DND-41 (cell line): Measurements from ENCODE around the gene CTNNBL1.

Experiments
- ATAC-seq: fragments of 200-7000 bp; cut with Tn5 transposase; 3 replicates; pipeline ENCODE4 v1.9.1; 2021; ENCODE audit warnings: low read depth; ENCODE audit not compliant: insufficient read depth
- DNase-seq: peaks from one replicate; pipeline ENCODE4 v3.0.0-alpha.2; 2020
- H2AFZ ChIP-seq: 2 replicates; pipeline ENCODE4 v1.6.0; 2012; ENCODE audit warnings: low read depth, low read length
- H3K27ac ChIP-seq: 2 replicates; pipeline ENCODE4 v1.5.1; 2012; ENCODE audit warnings: low read length, inconsistent platforms
- H3K27me3 ChIP-seq: fragments of 200-600 bp; sonication (generic); 2 replicates; pipeline ENCODE4 v1.6.0; 2012; ENCODE audit warnings: low read length, mild to moderate bottlenecking, inconsistent platforms; ENCODE audit not compliant: insufficient read depth, poor library complexity
- H3K36me3 ChIP-seq: 2 replicates; pipeline ENCODE4 v1.5.1; 2012; ENCODE audit warnings: low read length, inconsistent platforms; ENCODE audit not compliant: insufficient read depth
- H3K4me1 ChIP-seq: 2 replicates; pipeline ENCODE4 v1.5.1; 2012; ENCODE audit warnings: mild to moderate bottlenecking, low read length; ENCODE audit not compliant: insufficient read depth
- H3K4me2 ChIP-seq: 2 replicates; pipeline ENCODE4 v1.6.0; 2012; ENCODE audit warnings: mild to moderate bottlenecking, moderate library complexity, low read length, inconsistent platforms; ENCODE audit not compliant: insufficient read depth
- H3K4me3 ChIP-seq, 2 experiments: fragments of 200-600 bp in 1 of 2; shearing (Covaris generic) in 1 of 2; 2 replicates each; pipeline ENCODE4 v1.5.1; 2012 to 2016; ENCODE audit warnings: inconsistent platforms in 2 of 2, low read length in 2 of 2, mild to moderate bottlenecking in 2 of 2, low read depth in 1 of 2, moderate library complexity in 1 of 2
- H3K79me2 ChIP-seq: 2 replicates; pipeline ENCODE4 v1.6.0; 2012; ENCODE audit warnings: low read length, inconsistent platforms; ENCODE audit not compliant: insufficient read depth
- H3K9ac ChIP-seq: 2 replicates; pipeline ENCODE4 v1.6.0; 2012; ENCODE audit warnings: low read depth, mild to moderate bottlenecking, inconsistent platforms, low read length, moderate library complexity
- H3K9me3 ChIP-seq: 2 replicates; pipeline ENCODE4 v1.5.1; 2012; ENCODE audit warnings: low read length, moderate library complexity, mild to moderate bottlenecking, inconsistent platforms; ENCODE audit not compliant: insufficient read depth, severe bottlenecking
- H4K20me1 ChIP-seq: 2 replicates; pipeline ENCODE4 v1.6.0; 2012; ENCODE audit warnings: low read length; ENCODE audit not compliant: insufficient read depth
- CTCF ChIP-seq: IDR thresholded peaks from 2 replicates; pipeline ENCODE4 v1.5.1; 2012; ENCODE audit warnings: borderline replicate concordance, low read length, moderate library complexity, mild to moderate bottlenecking; ENCODE audit not compliant: poor library complexity, severe bottlenecking; ENCODE audit errors: extremely low read depth
- EZH2 ChIP-seq: IDR thresholded peaks from 3 replicates; pipeline ENCODE4 v1.6.1; 2012; ENCODE audit warnings: borderline replicate concordance, low read depth, mild to moderate bottlenecking, moderate library complexity, low read length, inconsistent platforms; ENCODE audit not compliant: severe bottlenecking

The CTNNBL1 gene

GRCh38 chr20:37838769-37839431 lies 145.1 kb downstream of the CTNNBL1 start:
- Histone ChIP-seq H2AFZ (no peak overlapping the region), H3K9ac (no peak overlapping the region), H3K4me2 (no peak overlapping the region), H4K20me1 (peaks cover 7% of the 10 kb centered on the region; the same call in 1 of the 2 replicates), H3K9me3 (no peaks in the 10 kb centered on the region), H3K79me2 (no peaks in the 10 kb centered on the region), H3K4me3 (no peak overlapping the region), H3K27ac (no peak overlapping the region), H3K36me3 (peaks cover 35% of the 10 kb centered on the region), H3K4me1 (no peaks in the 10 kb centered on the region), H3K27me3 (no peaks in the 10 kb centered on the region)
- DNase-seq (no peak), ATAC-seq (no peak)
- no peak for TF ChIP-seq CTCF
- no peak for TF ChIP-seq EZH2

GRCh38 chr20:37839432-37839827 lies 145.6 kb downstream of the CTNNBL1 start:
- Histone ChIP-seq H3K27me3 (no peaks in the 10 kb centered on the region), H3K36me3 (peaks cover 41% of the 10 kb centered on the region), H3K9ac (no peak overlapping the region)

GRCh38 chr20:37839955-37840354 lies 146.1 kb downstream of the CTNNBL1 start:
- Histone ChIP-seq H3K4me2 (no peak overlapping the region), H2AFZ (no peak overlapping the region), H3K9ac (no peak overlapping the region), H3K79me2 (no peaks in the 10 kb centered on the region), H4K20me1 (peaks cover 6% of the 10 kb centered on the region; the same call in 1 of the 2 replicates), H3K4me1 (no peaks in the 10 kb centered on the region), H3K36me3 (peaks cover 44% of the 10 kb centered on the region), H3K4me3 (no peak overlapping the region), H3K27me3 (no peaks in the 10 kb centered on the region), H3K27ac (no peak overlapping the region), H3K9me3 (no peaks in the 10 kb centered on the region)
- TF ChIP-seq EZH2 (no peak), CTCF (no peak)
- ATAC-seq (no peak), DNase-seq (no peak)

More at GRCh38 chr20:37839432-37839827, 145.6 kb downstream of the CTNNBL1 start:
- no peak overlapping the region for H3K4me2 ChIP-seq
- DNase-seq (no peak), ATAC-seq (no peak)
- no peaks in the 10 kb centered on the region for H3K4me1 ChIP-seq
- no peaks in the 10 kb centered on the region for H3K79me2 ChIP-seq
- TF ChIP-seq EZH2 (no peak), CTCF (no peak)
- H3K9me3 ChIP-seq = no peaks in the 10 kb centered on the region
- H3K27ac ChIP-seq = no peak overlapping the region
- peaks cover 7% of the 10 kb centered on the region; the same call in 1 of the 2 replicates for H4K20me1 ChIP-seq
- no peak overlapping the region for H2AFZ ChIP-seq
- no peak overlapping the region for H3K4me3 ChIP-seq
